Glomerular endothelial cell (primary cell): ENCODE results near the gene LDLRAD4. TPM values are rescaled to one million over a fixed set of nuclear protein-coding genes. Genes with fewer than 3 reads are reported as not detected.

Experiments used
- DNase-seq: peaks from one replicate; pipeline ENCODE4 v3.0.0-alpha.2; 2011; ENCODE audit warnings: low read depth, low spot score; ENCODE audit errors: extremely low read depth
- total RNA-seq: library from RNA; depleted of rRNA; stranded (reverse); fragments of >200 nt; gene quantifications from 2 replicates; pipeline ENCODE4 v1.2.3, GENCODE V29; 2015

LDLRAD4 gene
- total RNA-seq, 1 donor from 2014 or later: 13.4 TPM

DNA sequence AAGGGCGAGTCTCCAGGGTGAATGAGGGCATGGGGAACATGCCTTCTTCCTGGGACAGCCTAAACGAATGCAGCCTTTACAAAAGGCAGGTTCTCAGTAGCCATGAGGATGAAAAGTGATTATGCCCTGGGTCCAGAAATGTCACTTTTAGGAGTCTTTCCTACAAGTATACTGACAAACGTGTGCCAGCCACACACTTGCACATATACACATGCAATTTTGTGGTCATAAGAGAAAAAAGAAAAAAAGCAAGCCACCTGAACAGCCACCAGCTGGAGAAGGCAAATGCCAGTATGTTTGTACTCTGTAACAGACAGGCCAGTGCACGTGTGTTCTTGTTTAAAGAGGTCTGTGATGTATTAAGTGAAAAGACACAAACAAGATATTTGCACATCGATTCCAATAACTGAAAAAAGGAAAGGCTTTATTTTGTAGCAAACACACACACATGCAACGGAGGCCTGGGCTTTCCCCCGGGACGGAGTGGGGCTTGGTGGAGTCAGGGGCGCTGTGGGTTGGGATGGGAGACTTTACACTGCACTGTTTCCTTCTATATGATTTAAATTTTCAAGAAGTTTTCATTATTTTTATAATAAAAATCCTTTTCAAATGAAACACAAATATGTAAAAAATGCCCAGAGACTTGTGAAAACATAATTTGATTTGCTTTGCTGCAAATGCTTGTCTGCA lies 399.4 kb downstream of the LDLRAD4 start:
- DNase-seq: no peak

DNA sequence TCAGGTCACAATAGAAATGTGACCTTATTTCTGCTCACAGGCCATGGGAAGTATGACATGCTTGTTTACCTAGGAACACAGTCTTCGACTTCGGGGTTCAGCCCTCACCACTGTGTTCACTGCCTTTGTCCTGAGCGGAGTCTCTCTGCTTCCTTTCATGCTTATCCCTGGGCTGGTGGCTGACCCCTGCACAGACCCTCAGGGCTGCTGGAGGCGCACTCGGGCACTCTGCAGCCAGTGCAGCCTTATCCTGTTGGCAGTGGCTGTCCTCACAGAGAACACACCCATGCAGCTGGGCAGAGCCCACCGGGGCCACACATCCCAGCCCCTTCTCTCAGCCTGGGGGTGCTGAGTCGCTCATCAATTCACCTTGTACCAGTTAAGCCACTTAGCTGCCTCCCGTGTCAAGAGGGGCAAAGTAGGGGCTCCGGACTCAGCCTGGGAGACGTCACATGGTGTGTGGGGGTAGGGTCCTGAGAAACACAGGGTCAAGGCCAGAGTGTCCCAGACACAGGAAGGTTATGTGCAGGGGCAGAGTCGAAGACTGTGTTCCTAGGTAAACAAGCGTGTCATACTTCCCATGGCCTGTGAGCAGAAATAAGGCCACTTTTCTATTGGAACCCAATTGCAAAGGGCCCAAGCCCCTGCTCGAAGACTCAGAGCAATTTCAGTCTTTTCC lies 400.3 kb downstream of the LDLRAD4 start:
- no peak for DNase-seq

DNA sequence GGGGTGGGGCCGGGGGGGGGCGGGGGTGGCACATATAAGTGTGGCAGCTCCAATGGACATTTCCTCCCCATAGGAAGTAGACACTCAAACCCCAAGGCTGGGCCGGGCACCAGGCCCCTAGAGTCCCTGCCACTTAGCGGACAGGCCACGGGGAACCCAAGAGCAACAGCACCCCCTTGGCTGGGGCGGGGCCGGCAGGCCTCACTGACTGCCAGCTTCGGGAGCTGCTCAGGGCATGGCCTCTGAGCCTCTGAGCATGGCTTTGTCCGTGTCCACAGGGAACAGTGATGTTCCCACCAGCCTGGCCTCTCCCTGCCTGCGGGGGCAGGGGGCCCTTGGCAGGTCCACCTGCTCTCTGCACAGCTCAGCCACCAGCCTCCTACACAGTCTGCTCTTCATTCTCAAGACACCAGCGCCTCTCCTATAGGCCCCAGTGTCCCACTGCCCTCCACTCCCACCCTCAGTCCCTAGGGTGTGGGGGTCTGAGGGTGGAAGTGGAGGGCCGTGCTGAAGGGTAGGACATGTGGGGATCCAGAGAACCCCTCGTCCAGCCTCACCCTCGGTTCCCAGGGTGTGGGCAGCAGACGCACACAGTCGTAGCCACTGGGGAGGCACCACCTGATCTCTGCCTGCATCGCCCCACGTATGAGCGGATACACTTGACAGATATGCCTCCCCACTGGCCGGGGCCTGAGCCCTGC lies 401.1 kb downstream of the LDLRAD4 start:
- DNase-seq: no peak

DNA sequence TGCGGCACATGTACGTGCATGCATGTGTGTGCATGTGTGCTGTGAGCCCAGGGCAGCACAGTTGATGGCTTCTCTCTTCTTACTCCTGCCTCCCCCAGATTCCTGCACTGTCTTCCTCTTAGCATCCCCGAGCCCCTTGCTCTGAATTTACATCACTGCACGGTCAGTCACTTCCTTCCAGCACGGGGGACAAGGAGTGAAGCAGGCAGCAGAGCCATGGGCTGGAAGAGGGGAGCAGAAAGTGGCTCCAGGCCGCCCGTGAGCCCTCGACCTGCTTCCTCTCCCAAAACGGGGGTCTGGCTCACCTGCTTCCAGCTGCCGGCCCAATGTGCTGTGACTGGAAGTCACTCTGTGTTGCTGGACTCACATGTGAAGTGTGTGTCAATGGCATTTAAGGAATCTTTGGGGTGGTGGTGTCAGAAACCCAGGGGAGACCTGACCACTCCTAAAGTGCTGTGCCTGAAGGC lies 401.7 kb downstream of the LDLRAD4 start:
- no peak for DNase-seq

GRCh38 chr18:13620818-13621445 lies 402.4 kb downstream of the LDLRAD4 start:
- no peak for DNase-seq

- DNase-seq: no peak
These were observed 402.9 kb downstream of the LDLRAD4 start for GRCh38 chr18:13621446-13621849.

- DNase-seq: no peak
These were observed 403.5 kb downstream of the LDLRAD4 start for GRCh38 chr18:13621886-13622619.

DNA sequence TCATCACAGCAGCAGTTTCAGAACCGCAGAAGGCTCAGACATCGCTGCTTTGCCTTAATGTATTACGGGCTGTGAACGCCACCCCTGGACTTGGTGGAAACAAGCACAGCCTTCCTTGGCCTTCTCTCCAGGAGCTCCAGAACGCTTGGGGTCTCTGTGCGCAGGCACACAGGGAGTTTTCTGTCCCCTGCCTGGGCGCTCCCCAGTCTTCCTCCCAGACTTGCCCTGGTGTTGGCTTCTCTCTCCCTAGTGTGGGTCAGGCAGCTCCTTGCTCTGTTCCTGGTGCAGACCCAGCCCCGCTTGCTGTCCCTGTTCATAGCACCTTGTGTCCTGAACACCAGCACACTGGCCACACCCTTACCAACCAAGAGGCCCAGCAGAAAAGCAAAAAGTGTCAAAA lies 404.2 kb downstream of the LDLRAD4 start:
- no peak for DNase-seq

DNA sequence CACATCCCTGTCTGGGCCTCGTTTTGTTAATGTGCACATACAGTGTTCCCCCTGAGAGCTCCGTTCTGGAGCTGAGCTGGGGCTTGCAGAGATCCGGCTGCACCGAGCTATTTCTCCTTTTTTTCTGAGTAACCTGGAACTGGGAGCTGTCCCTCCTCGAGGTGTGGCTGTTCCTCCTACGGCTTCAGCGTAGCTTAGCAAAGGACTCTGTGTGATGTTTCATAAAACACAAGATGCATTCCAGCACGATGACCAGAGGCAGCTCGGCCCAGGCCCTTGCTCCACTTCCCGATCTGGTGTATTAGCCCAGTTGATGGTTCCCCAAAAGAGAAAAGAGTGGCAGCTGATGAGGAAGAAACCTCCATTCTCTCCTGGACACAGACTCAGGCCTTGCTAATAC lies 404.8 kb downstream of the LDLRAD4 start:
- DNase-seq: no peak

GRCh38 chr18:13623871-13624270 lies 405.3 kb downstream of the LDLRAD4 start:
- no peak for DNase-seq

DNA sequence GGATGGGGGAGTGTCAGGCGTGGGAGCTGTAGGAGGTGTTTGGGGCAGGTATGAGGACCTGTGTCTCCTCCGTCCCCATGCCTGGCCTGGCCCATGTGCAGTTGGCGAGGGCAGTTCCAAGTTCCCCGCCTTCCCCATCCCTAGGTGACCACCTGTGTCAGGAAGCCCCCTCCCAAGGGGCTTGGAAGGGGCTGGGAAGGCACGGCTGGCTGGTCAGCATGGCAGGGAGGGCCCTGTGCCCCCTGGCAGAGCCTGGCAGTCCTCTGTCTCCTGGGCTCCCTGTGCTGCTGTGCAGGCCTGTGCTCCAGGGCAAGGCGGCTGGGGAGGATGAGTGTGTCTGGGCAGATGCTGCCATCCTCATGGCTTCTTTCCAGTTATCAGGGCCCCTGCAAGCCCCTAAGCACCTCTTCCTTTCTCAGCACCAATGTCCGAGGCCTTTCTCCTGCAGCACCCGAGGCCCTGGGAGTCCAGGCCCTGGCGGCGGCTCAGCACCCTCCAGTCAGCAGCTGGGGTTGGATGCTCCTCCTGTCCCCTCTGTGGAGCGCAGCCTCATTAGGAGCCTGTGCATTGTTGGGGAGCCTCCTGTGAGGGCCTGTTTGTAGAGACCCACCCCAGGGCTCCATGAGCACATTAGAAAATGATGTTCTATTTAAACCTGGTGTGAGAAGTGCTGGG lies 406.1 kb downstream of the LDLRAD4 start:
- no peak for DNase-seq

DNA sequence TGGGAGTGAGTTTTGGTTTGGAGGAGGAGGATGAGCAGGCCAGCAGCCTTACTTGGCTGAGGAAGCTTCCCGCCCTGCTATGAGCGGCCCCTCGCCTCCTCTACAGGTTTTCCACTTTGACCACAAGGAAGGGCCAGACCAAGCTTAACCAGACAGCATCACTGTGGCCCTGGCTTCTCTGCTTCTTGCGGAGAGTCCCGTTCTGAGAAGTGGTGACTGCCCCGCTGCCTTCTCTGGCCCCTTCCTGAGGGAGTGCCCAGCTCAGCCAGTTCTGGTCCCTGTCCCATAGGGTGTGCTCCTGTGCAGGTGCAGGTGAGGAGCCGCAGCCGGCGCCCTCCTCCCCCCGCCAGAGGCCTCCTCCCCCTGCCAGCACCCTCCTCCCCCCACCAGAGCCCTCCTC lies 406.8 kb downstream of the LDLRAD4 start:
- no peak for DNase-seq

DNA sequence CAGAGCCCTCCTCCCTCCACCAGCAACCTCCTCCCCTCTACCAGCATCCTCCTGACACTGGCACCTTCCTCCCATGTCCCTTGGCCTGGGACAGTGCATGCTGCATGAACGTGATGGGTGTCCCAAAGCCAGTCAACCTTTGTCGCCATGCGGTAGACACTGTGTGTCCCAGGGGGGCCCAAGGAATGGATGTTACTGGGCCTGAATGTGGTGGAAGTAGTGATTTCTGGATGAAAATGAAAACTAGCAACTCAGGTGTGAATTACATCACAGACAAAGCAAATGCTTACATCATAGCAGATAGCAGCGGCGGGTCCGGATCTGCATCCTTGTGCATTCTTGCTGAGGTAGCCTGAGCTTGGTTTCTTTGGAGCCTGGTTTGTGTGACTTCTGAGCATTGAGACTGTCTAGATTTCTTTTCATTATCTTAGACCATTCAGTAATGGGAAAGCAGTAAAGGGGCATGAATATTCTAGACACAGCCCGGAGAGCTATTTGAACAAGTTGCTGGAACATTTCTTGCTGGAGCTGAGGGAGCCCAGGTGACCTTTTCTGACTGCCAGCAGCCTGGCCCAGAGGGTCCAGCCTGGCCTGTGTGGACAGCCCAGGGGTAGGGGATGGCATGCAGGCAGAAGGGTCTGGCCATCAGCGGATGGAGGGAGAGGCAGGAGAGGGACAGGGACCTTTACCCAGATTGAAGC lies 407.4 kb downstream of the LDLRAD4 start:
- no peak for DNase-seq

DNA sequence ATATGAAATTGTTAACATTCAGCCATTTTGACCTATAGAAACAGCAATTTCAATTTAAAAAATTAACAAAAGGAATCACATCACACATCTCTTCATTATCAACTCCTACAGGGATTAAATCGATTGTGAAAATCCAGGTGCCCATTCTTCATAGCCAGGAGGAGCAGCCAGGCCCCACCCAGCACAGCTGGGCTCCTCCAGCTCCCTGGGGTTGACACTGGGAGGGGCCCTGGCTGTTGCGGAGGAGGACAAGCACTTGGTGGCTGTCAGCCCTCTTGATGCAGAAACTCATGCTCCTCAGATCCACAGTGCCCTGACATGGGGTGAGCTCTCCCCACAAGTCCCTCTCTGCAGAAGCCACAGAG lies 408.0 kb downstream of the LDLRAD4 start:
- no peak for DNase-seq

- DNase-seq: no peak
These were observed 409.1 kb downstream of the LDLRAD4 start for GRCh38 chr18:13627639-13628038.

GRCh38 chr18:13628211-13628610 lies 409.7 kb downstream of the LDLRAD4 start:
- no peak for DNase-seq

DNA sequence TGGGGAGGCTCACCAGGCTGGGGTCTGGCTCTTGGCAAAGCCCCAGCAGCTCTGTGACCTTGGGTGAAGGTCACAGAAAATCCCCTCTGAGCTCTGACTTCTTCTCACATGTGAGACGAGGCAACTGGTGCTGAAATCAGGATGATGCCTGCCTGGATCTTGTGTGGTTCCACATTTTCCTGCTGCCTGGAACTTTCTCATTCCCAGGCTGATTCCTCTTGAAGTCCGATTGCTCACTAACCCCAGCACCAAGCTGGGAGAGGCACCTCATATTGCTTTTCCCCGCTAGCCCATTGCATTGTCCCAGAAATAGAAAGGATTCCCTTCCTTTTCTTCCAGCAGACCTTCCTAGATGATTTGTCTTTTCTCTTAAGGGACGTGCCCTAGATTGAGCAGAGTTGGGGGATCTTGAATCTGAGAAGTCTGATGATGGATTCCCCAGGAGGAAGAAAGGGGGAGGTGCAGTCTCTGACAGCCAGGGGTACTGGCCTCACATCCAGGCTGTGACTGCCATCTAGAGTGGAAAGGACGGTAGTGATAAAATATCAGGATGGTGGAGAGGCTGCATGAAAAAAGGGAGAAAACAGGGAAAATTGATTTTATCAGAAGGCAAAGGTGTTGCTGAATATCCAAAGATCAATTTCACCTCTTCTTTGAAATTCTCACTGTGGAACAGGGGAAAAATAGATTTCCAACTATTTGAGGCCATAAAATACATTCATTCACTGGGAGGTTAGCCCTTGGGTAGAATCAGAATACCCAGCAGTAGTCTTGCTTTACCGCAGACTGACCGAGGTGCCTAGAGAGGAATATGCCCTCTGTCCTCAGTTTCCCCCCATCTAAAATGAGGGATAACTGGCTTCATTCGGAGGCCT lies 411.5 kb downstream of the LDLRAD4 start:
- no peak for DNase-seq

DNA sequence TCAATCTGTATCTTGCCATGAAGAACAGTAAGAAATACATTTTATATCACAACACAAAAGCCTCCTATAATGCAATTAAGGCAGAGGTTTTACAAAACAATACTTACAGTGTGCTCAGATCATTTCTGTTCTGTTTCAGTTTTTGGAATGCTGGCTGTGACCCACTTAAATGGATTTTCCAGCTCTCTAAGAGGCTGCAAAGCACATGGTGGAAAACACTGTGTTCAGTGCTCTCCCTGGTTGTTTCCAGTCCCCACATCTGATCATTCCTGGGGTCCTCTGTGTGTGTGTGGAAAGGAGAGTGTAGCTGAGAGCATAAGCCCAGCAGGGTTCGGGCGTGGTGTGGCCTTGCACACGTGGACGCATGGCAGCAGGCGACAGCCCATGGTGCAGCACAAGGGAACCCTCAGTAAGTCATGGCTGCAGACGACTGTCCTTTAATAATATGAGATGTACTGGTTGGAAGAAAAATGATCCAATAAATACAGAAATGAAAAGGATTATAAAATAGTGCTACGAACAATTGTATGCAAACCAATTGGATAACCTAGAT lies 412.2 kb downstream of the LDLRAD4 start:
- DNase-seq: no peak
